Fibroblast of skin of right biceps (primary cell): Measurements from ENCODE around the gene PI4KA.
A peak's percentile ranks its signal among the peaks of the same experiment; 100 is the strongest.
"Not testable (repeated sequence)": the region's sequence is repeated elsewhere in the genome, so short reads cannot be mapped to it uniquely, and the experiment has no call there.

Source experiments
- DNase-seq: peaks from one replicate; pipeline ENCODE4 v3.0.0-alpha.2; 2013

Gene PI4KA

DNA sequence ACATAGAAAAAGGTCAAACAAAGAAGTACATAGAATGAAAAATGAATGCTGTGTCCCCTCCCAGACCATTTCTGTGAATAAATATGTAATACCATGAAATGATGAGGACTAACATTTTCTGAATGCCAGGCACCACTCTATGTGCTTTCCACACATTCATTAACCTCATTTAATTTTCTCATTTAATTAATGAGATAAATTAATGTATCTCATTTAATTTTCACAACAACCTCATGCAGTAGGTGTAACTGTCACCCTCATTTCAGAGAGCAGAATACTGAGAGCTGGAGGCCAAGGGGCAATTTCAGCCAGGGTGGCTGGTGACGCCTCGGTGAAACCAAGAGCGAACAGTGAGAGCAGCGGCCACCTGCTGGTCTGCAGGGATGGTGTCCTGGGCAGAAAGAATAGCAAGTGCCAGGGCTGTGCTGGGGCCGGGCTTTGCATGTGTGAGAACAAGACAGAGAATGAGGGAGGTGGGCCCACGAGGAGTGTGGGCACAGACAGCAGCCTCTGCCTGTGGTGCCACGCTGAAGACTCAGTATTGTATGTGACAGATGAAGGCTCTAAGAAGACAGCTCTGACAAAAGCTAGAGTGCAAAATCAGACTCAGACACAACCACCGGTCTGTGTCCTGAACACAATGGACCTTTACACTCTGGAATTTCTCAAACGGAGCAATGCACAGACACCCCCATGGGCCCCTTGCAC is 86.5 kb downstream of the PI4KA start:
- no peak for DNase-seq

- DNase-seq: not testable (repeated sequence)
Measured at GRCh38 chr22:20769496-20769826, 89.2 kb downstream of the PI4KA start.

GRCh38 chr22:20766530-20766929 is 92.1 kb downstream of the PI4KA start:
- no peak for DNase-seq

DNA sequence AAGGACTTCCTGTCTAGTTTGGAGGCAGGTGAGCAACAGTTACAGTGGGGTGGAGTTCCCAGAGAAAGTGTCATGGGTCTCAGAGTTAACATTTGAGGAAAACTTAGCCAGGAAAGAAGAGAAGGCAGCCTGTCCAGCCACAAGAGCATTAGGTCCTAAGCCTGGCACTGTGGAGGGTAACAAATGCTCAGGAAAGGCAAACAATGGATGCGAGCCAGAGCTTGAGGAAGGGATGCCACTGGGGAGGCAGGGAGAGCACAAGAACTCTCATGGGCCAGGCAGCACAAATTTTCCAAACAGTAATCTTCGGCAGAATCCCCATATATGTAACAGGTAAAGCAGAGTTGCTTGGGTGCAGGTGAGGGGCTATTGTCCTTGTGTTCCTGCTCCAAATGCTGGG is 92.7 kb downstream of the PI4KA start:
- DNase-seq: no peak

- no peak for DNase-seq
Measured at GRCh38 chr22:20764729-20765128, 93.9 kb downstream of the PI4KA start.

GRCh38 chr22:20764471-20764720 is 94.2 kb downstream of the PI4KA start:
- DNase-seq: no peak

DNA sequence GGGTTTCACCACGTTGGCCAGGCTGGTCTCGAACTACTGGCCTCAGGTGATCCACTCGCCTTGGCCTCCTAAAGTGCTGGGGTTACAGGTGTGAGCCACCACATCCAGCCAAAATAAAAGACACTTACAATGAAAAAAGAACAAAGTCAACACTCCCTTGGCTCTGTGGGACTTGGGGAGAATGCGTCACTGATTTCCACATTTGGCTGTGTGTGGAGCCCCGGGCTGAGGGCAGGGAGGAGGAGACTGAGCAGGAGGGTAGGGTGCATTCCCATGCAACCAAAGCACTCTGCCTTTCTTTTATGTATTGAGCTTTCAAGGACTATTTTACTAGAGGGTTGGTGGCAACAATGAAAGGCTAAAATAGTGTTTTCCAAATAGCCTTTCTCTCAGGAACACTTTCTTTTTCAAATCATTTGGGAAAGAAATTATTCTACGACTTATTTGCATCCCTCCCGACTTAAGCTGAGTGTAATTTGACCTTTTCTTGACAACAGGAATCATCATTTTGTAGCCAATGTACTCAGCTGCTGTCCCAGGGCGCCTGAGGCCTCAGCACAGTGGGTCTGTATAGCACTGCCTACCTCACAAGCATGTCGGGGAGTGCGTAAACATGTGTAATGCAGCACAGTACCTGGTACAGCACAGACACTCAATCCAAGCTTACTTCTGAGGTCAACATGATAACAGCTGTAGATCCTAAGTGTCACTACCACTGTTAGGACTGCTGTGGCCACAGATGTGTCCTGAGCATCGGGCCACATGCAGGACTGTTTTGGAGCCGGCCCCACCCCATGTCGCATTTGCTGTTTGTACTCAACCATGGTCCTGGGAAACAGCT is 94.8 kb downstream of the PI4KA start:
- DNase-seq: no peak

DNA sequence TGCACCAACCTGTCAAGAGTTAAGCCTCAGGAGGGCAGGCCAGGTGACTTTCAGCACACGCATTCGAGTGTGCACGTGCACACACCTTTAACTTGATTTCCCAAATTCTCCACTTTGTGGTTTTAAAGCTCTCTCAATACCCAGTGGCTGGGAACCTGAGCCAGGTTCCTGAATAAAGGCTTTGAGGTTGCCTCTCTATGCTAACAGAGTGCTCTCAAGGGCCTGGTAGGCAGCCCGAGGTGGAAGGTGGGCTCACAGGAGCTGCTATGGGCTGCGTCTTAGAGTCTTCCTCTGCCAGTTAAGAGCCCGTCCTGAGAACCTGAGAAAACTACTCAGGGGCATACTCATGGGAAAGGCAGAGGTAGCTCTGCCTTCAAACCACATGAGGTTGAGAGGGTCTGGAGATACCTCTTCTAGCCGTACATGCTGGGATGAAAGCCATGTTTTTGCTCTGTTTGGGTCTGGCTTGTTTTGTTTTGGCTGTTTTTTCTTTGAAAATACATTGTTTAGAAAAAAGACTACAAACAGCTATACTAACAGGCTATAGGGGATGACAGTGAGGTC is 96.3 kb downstream of the PI4KA start:
- DNase-seq: no peak

GRCh38 chr22:20761536-20761935 is 97.1 kb downstream of the PI4KA start:
- DNase-seq: no peak

GRCh38 chr22:20760084-20760483 is 98.5 kb downstream of the PI4KA start:
- no peak for DNase-seq

- no peak for DNase-seq
Measured at GRCh38 chr22:20758688-20759087, 99.9 kb downstream of the PI4KA start.

DNA sequence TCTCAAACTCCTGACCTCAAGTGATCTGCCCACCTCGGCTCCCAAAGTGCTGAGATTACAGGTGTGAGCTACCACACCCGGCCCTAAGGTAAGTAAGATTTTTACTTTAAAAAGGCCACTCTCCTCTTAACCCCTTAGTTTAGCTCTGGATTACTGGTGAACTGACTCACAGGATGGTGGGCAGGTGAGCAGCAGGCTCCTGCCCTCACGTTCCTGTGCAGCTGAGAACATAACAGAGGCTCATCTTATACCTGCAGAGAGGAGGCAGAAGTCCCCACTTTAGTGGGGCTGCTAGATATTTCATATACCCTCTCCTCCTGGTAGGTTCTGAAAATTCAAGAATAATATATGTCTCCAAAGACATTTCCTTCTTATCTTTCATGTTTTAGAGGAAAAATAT is 101.8 kb downstream of the PI4KA start:
- no peak for DNase-seq

DNA sequence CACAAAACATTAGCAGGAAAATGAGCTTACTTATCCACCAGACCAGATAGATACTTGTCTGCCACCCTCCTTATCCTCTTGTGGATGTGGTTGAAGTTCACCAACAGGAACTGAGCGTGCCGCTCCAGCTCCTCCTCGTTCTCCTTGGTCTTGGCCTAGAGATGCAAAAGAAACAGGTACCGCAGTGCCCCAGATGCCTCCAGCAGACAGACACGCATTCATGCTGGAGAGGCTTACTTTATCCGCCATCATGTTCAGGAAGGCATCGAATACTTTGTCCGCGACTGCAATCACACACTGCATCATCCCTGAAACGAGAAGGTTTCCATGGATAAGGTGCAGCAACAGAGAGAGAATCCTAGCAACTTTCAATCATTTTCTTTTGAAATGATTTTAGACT is 105.7 kb downstream of the PI4KA start:
- no peak for DNase-seq

- no peak for DNase-seq
Measured at GRCh38 chr22:20752104-20752741, 106.4 kb downstream of the PI4KA start.

DNA sequence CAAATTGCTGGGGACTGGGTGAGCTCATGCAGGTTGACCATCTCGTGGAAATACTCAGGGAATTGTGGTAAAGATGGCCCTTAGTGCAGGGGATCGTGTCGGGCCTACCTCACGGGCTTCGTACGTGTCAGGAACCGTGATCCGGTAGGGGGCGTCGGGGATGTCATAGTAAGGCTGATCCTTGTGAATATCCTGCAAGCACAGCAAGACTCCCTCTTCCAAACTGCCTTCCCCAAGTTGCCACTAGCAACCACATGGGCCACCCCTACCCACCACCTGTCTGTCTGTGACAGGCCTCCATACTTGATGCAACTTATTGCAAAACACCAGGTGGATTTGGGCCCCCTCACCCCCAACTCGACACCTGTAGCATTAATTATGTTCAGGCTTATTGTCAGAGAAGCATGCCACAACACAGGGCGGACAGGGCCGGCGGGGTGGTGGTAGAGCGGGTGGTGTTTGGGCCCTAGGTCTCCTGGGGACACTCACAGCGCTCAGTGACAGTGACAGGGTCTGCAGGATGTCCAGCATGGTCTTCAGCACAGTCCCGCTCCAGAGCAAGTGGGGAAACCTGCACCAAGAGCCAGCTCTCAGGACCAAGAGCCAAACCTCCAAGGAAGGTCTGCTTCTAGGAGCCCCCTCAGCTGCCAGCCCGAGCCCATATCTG is 107.3 kb downstream of the PI4KA start:
- peak; percentile 6 for DNase-seq

GRCh38 chr22:20750461-20751184 is 108.0 kb downstream of the PI4KA start:
- peak; percentile 66 for DNase-seq

- no peak for DNase-seq
Measured at GRCh38 chr22:20749453-20749852, 109.2 kb downstream of the PI4KA start.

DNA sequence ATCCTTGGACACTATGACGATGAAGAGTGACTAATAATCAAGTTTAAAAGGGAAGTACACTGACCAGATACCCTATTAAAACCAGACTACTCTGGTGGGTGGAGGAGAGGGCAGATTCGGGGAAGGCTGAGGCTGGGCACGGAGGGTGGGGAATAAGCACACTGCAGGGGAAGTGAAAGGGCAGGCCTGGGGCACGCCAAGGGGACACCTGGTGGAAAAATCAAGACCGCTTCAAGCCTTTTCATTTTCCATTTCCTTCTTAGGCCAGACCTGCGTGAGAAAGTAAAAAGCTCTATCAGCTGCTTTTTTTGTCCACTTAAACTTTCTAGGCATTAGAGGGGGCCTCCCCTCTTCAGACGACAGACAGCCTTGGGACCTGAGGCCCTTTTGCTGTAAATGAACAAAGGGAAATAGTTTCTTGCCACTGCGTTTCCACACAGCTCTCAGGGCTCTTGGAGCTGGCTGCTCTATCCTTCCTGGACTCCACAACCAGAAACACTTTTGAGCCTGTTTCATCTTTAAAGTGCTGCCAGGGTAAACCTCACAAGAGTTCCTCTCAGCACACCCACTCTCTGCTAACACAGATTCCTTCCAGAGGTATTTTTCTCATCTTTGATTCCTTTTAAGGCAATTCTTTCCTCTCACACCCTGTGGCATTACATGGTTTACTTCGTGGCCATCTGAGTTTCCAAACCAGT is 109.7 kb downstream of the PI4KA start:
- DNase-seq: no peak

GRCh38 chr22:20748082-20748481 is 110.5 kb downstream of the PI4KA start:
- no peak for DNase-seq

GRCh38 chr22:20747223-20747622 is 111.4 kb downstream of the PI4KA start:
- DNase-seq: no peak

DNA sequence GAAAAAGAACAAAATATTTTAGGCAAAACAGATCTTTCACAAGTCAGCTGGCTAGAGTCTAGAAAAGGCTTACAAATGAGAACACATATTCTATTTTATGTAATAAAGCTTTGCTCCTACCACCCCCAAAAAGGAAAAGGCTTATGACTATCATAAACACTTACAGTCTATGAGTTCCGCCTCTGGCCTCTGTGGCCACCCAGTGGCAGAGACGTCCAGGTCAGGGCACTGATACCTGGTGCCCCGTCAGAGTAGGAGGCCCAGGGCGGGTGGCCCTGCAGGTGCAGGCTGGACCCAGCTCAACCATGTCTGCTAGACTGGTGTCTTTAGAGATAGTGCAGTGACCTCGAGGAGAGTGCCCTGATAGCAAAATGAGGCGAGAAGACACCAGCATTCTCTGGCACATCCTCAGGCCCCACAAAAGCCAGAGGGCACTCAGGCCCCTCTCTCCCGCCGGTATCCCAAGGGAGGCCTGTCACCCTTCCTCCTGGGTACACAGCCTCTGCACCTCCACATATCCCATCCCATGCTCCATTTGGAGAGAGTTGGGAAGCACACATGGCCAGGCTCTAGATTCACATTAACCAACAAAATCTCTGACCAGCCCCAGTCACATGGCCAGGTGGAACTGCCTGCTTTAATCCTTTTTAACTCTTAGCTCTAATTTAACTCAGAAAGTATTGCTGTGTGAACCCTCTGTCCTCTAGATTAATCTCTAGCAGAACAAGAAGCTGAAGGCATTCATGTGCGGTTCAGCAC is 112.0 kb downstream of the PI4KA start:
- DNase-seq: no peak
